Activated CD4-positive, alpha-beta T cell treated with anti-CD3 and anti-CD28 coated beads, Interleukin-2, amount 50 U/mL, for 4 hours (primary cell): Measurements from ENCODE around the gene DAPK2.
A peak's percentile ranks its signal among the peaks of the same experiment; 100 is the strongest.

Source experiments
- DNase-seq, 2 experiments: peaks; one replicate each; pipeline ENCODE4 v3.0.0-alpha.2; 2020

Gene DAPK2

DNA sequence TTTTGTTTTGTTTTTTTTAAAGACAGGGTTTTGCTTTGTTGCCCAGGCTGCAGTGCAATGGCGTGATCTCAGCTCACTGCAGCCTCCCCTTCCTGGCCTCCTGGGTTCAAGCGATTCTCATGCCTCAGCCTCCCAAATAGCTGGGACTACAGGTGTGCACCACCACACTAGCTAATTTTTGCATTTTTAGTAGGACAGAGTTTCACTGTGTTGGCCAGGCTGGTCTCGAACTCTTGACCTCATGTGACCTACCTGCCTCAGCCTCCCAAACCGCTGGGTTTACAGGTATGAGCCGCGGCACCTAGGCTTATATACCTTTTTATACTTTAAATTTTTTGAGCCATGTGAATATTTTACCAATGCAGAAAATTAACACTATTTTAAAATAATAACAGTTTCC, 155.7 kb downstream of the DAPK2 start:
- DNase-seq: no peak

GRCh38 chr15:63889831-63890230, 156.5 kb downstream of the DAPK2 start:
- DNase-seq: no peak

GRCh38 chr15:63888823-63889222, 157.5 kb downstream of the DAPK2 start:
- no peak for DNase-seq

DNA sequence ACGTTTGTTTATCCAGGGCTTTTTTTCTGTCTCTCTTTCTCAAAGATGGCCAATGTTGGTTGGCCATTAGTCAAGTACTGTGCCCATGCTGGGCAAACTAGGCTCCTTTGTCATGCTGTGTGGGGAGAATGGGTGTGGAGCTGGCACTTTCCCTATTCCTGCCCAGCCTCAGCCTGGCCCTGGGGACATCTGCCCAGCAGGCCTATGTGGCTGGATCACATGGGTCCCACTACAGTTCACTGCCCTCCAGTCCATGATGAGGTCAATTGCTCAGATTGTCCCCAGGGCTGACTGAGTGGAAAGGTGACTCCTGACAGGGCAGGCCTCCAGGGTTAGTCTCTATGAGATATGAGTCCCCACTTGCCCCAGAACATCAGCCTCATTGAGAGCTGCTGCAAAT, 158.1 kb downstream of the DAPK2 start:
- DNase-seq: no peak

- no peak for DNase-seq
Measured at GRCh38 chr15:63887630-63888029, 158.7 kb downstream of the DAPK2 start.

- no peak for DNase-seq
Measured at GRCh38 chr15:63884953-63885352, 161.3 kb downstream of the DAPK2 start.

DNA sequence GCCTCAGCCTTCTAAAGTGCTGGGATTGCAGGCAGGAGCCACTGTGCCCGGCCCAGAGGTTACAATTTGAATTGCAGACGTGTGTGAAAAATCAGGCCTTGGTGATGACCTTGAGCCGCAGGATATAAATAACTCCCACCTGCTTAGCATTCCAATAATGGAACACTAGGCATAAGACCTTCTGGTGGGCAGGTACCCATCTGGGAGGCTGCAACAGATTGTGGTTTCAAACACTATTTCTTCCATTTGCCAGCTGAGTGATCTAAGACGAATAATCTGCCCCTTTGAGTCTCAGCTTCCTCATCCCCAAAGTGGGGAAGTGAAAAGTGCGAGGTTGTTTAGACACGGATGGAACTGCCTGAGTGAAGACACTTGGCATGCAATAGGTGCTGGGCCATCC, 164.9 kb downstream of the DAPK2 start:
- DNase-seq: no peak

GRCh38 chr15:63880744-63881143, 165.5 kb downstream of the DAPK2 start:
- no peak for DNase-seq

DNA sequence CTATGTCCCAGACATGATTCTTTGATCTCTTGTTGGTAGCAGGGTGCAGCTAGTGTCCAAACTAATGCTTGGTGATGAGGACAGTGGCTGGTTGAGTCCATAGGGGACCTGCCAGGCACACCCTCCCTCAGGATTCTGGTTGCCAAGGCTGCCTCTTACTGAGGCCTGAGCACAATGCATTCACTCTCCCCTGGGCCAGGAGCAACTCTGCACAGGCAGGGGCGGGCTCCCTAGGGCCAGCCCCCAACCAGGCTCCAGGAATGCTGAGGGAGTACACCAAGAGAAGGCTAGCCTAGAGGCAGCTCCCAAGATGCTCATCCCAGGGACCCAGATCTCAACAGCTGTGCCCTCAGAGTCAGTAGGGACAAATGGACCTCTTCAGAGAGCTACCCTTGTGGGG, 166.3 kb downstream of the DAPK2 start:
- DNase-seq: no peak

GRCh38 chr15:63879211-63879610, 167.1 kb downstream of the DAPK2 start:
- DNase-seq: no peak

- no peak for DNase-seq
Measured at GRCh38 chr15:63877713-63878271, 168.5 kb downstream of the DAPK2 start.

DNA sequence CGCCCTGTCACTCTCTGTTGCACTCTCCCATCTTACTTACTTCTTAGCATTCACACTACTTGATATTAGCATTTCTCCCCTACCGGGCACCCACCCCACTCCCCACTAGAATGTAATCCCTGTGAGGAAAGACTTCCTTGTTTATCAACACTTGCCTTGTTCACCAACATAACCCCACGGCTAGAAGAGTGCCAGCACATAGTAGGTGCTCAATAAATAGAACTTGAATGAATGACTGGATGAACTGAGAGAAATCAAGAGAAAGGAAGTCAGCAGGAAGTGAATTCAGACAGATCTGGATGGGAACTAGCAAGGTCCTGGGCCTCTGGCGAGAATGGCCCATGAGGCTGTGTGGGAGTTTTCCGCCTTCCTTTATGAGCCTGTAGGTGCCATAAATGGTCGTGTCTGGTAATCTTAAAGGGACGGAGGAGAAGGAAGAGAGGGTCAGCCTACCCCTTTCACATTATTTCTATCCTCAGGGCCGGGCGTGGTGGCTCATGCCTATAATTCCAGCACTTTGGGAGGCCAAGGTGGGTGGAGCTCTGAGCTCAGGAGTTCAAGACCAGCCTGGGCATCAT, 170.1 kb downstream of the DAPK2 start:
- no peak for DNase-seq

DNA sequence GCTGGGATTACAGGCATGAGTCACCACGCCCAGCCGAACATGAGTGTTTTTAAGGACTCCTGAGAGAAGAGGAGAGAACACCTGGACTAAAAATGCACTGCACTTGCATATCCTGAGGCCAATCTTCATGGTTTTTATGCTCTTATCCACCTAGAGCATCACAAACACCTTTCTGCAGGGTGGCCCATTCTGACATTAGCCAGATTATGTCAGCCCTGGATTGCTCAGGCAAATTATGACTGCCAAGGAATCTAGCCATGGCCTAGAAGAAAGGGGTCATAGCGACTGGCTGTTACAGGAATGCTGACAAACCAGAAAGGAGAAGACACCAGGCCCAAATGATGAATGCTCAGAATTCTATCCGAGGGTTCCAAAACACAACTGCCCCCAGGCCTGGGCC, 171.7 kb downstream of the DAPK2 start:
- no peak for DNase-seq

DNA sequence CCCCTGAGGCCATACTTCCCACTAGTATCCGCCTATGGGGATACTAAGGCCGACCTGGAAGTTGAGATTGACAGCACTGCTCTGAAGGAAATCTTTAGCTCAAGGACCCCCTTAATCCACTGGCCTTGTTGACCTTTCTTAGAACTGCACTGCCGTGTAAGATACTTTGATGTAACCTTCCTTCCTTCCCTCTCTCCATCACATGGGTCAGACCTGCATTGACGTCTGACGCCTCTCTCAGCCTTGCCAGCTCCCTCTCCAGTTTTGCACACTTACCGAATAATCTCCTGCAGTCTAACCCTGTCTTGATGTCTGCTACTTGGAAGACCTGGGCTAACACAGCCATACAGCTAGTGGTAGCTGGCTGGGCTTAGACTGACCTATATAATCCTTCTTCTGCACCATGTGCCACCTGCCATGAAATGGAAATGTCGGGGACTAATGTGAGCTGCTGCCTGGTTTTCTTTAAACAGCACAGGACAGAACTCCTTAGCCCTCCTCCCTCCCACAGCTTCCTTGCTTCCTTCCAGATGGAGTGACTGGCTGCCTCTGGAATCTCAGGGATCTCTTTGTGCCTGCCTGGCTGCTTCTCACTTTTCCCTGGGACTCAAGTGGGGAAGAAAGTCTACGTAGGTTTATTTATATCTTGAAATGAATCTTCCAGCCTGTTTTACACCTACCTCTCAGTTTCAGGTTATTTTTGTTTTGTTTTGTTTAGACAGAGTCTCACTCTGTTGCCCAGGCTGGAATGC, 173.3 kb downstream of the DAPK2 start:
- DNase-seq: no peak

DNA sequence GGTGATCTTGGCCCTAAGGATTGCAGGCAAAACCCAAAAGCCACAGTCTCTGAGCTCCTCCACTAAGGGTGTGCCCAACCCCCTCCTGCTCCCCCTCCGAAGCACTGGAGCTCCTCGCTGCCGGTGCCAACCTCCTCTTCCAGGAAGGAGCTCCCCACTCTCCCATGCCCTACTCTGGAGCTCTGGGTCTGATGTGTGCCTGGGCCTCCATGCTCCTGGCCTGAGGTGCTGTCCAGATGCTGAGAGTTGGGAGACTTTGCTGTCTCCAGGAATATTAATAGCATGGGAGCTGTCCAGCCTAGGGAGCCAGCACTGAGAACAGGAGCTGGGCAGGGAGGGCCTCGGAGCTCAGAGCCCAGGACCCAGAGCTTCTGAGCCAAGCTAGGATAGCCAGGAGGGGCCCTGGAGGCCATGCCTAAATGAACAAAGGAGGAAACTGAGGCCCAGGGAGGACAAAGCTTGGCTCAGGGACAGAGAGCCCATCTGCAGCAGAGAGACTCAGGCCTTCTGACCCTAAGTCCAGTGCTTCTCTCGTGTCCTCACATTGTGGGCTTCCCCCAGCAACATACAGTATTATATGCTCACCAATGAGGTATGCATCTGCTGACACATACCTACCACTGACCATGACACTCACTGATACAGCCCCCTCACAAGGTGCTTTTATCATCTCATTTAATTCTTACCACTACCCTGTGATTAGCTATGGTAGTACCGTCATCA, 175.6 kb downstream of the DAPK2 start:
- DNase-seq: no peak

- no peak for DNase-seq
Measured at GRCh38 chr15:63870043-63870394, 176.3 kb downstream of the DAPK2 start.

DNA sequence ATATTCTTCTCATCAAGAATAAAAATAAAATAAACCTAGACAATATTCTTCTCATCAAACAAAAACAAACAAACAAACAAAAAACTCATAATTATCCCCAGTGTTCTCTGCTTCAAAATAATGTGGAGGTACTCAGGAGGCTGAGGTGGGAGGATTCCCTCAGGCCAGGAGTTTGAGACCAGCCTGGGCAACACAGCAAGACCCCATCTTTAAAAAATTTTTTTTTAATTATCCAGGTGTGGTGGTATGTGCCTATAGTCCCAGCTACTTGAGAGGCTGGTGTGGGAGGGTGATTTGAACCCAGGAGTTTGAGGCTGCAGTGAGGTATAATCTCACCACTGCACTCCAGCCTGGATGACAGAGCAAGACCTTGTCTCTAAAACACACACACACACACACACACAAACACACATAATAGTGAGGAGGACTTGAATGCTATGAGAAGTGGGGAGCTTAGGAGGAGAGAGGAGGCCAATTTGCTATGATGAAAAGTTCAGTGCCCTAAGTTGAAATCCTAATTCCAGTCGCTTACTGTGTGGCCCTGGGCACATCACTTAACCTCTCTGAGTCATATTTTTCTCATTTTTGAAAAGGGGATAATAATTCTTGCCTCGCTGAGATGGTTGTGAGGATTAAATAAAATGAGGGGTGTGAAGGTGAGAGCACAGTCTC, 176.8 kb downstream of the DAPK2 start:
- DNase-seq: no peak

GRCh38 chr15:63864186-63864585, 182.1 kb downstream of the DAPK2 start:
- no peak for DNase-seq

GRCh38 chr15:63861946-63862517, 184.3 kb downstream of the DAPK2 start:
- DNase-seq: no peak

DNA sequence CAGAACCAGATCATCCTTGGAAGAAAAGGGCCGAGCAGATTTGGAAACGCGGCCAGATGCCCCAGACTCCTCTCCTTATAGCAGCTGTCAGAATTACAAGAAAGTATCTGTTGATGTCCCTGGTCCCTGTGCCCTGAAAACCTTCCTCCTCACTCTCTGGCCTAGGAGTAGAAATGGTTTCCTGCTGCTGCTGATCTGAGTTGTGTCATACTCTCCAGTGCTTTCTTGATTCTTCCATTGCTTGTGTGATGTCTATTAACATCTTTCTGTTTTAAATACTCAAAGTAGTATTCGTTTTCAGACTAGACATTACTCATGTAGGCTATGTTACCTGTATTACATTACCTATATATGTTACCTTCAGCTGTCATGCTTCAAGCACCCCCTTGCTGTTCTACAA, 185.7 kb downstream of the DAPK2 start:
- DNase-seq: no peak

- DNase-seq: peak; percentile 63 to 64
Measured at GRCh38 chr15:63860155-63860554, 186.1 kb downstream of the DAPK2 start.

- DNase-seq: no peak
Measured at GRCh38 chr15:63858881-63859280, 187.4 kb downstream of the DAPK2 start.

DNA sequence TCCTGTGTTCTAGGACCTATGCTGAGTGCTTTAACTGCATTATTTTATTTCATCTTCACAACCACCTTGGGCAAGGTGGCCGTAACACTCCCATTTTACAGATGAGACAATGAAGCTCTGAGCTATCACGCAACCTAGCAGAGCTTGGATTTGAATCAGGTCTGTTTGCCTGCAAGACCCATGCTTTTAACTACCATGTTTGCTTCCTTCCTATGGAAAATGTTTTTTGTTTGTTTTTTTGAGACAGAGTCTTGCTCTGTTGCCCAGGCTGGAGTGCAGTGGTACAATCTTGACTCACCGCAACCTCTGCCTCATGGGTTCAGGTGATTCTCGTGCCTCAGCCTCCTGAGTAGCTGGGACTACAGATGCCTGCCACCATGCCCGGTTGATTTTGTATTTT, 187.8 kb downstream of the DAPK2 start:
- DNase-seq: no peak
